Upper lobe of left lung (tissue), 4 donors: ENCODE measurements around the gene SLC8B1.

Experiments used
- POLR2AphosphoS5 ChIP-seq, 2 donors: sonication (generic); formaldehyde crosslinking; IDR thresholded peaks; one replicate each; pipeline ENCODE4 v1.5.1; 2017; ENCODE audit warnings: antibody characterized with exemption in 2 of 2
- TF ChIP-seq, protein P1 (sequence below), 6 experiments: fragments of 450-650 bp in 4 of 6; fragments of 200-600 bp in 2 of 6; sonication (generic) in 2 of 6; IDR thresholded peaks; one replicate each; pipeline ENCODE4 v1.5.1; 2016 to 2019; ENCODE audit warnings: antibody characterized with exemption in 6 of 6

DNA sequence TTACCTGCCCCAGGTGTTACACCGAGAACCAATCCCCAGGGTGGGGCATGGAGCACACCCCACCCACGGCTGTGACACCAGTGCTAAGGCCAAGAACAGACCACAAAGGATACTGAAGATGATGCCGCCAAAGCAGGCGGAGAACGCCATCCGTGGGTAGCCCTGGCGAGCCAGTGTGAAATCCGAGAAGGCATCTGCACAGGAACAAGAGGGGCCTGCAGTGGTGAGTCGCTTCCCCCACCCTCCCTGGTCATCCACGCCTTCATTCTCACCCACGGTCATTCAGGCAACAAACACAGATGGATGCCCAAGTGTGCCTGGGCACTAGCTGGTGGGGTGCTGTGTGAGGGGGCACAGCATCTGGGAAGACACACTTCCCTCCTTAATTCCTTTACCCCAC is 28.5 kb downstream of the SLC8B1 start:
- TF ChIP-seq, protein P1, sequence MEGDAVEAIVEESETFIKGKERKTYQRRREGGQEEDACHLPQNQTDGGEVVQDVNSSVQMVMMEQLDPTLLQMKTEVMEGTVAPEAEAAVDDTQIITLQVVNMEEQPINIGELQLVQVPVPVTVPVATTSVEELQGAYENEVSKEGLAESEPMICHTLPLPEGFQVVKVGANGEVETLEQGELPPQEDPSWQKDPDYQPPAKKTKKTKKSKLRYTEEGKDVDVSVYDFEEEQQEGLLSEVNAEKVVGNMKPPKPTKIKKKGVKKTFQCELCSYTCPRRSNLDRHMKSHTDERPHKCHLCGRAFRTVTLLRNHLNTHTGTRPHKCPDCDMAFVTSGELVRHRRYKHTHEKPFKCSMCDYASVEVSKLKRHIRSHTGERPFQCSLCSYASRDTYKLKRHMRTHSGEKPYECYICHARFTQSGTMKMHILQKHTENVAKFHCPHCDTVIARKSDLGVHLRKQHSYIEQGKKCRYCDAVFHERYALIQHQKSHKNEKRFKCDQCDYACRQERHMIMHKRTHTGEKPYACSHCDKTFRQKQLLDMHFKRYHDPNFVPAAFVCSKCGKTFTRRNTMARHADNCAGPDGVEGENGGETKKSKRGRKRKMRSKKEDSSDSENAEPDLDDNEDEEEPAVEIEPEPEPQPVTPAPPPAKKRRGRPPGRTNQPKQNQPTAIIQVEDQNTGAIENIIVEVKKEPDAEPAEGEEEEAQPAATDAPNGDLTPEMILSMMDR (IDR thresholded peaks at IDR 0.05): no peak
- no peak for TF ChIP-seq POLR2AphosphoS5 (IDR thresholded peaks at IDR 0.05)
